ENCODE data around the gene PRRX2. TPM values are rescaled to one million over a fixed set of nuclear protein-coding genes. Genes with fewer than 3 reads are reported as not detected.
"Not testable (repeated sequence)": the region's sequence is repeated elsewhere in the genome, so short reads cannot be mapped to it uniquely, and the experiment has no call there.

Gene PRRX2
- total RNA-seq, 1 donor from 2014 or later, result 0.20 TPM

GRCh38 chr9:129756191-129756590 lies 90.7 kb downstream of the PRRX2 start:
- DNase-seq (ENCODE audit: low read depth in 2 of 2), result no peak

- DNase-seq (ENCODE audit: low read depth in 2 of 2), result peak in 1 of 2 donors; percentile 17
Measured at GRCh38 chr9:129757045-129757444, 91.6 kb downstream of the PRRX2 start.

GRCh38 chr9:129759319-129759718 lies 93.9 kb downstream of the PRRX2 start:
- DNase-seq (ENCODE audit: low read depth in 2 of 2), result no peak

- DNase-seq (ENCODE audit: low read depth in 2 of 2), result no peak
Measured at GRCh38 chr9:129759804-129760502, 94.5 kb downstream of the PRRX2 start.

GRCh38 chr9:129760784-129761183 lies 95.3 kb downstream of the PRRX2 start:
- DNase-seq (ENCODE audit: low read depth in 2 of 2), result not testable (repeated sequence)

GRCh38 chr9:129761293-129761900 lies 96.0 kb downstream of the PRRX2 start:
- DNase-seq (ENCODE audit: low read depth in 2 of 2), result peak in 1 of 2 donors; percentile 10

GRCh38 chr9:129761901-129762369 lies 96.5 kb downstream of the PRRX2 start:
- peak in 1 of 2 donors; percentile 24 for DNase-seq (ENCODE audit: low read depth in 2 of 2)

- DNase-seq (ENCODE audit: low read depth in 2 of 2), result peak in 1 of 2 donors; percentile 85
Measured at GRCh38 chr9:129762370-129762984, 97.0 kb downstream of the PRRX2 start.

- no peak for DNase-seq (ENCODE audit: low read depth in 2 of 2)
Measured at GRCh38 chr9:129762985-129763926, 97.8 kb downstream of the PRRX2 start.

- DNase-seq (ENCODE audit: low read depth in 2 of 2), result no peak
Measured at GRCh38 chr9:129765764-129766317, 100.4 kb downstream of the PRRX2 start.

GRCh38 chr9:129768486-129768885 lies 103.0 kb downstream of the PRRX2 start:
- no peak for DNase-seq (ENCODE audit: low read depth in 2 of 2)

GRCh38 chr9:129769669-129770068 lies 104.2 kb downstream of the PRRX2 start:
- no peak for DNase-seq (ENCODE audit: low read depth in 2 of 2)

GRCh38 chr9:129770741-129771140 lies 105.3 kb downstream of the PRRX2 start:
- no peak for DNase-seq (ENCODE audit: low read depth in 2 of 2)

Other genes starting within 250 kb of the PRRX2 start
- not detected in 2 replicates for gene C9orf50, start 44.5 kb upstream of the PRRX2 start, total RNA-seq
- gene NTMT1, start 39.5 kb upstream of the PRRX2 start, total RNA-seq, result 19.4 and 22.4 TPM in 2 replicates
- 9.6 and 13.5 TPM in 2 replicates for gene ASB6, start 23.5 kb upstream of the PRRX2 start, total RNA-seq
- gene PTGES, start 87.4 kb downstream of the PRRX2 start, total RNA-seq, result 0.40 and 0.44 TPM in 2 replicates
- gene TOR1B, start 137.5 kb downstream of the PRRX2 start, total RNA-seq, result 13.9 and 19.8 TPM in 2 replicates
- 26.8 and 32.7 TPM in 2 replicates for gene TOR1A, start 158.5 kb downstream of the PRRX2 start, total RNA-seq
- gene C9orf78, start 169.6 kb downstream of the PRRX2 start, total RNA-seq, result 21.6 and 36.5 TPM in 2 replicates
- 5.4 and 8.9 TPM in 2 replicates for gene USP20, start 169.8 kb downstream of the PRRX2 start, total RNA-seq